RCC 7860 (cell line): ENCODE data around the gene TNS2.
"Not testable (repeated sequence)": the region's sequence is repeated elsewhere in the genome, so short reads cannot be mapped to it uniquely, and the experiment has no call there.

Experiments
- DNase-seq: peaks from one replicate; pipeline ENCODE4 v3.0.0-alpha.2; 2015; ENCODE audit warnings: low spot score
- FAIRE-seq: peaks from 2 replicates; lab custom pipeline; 2012; peaks lifted over from hg19 to GRCh38; lab: Jason Lieb, UNC

Gene TNS2

DNA sequence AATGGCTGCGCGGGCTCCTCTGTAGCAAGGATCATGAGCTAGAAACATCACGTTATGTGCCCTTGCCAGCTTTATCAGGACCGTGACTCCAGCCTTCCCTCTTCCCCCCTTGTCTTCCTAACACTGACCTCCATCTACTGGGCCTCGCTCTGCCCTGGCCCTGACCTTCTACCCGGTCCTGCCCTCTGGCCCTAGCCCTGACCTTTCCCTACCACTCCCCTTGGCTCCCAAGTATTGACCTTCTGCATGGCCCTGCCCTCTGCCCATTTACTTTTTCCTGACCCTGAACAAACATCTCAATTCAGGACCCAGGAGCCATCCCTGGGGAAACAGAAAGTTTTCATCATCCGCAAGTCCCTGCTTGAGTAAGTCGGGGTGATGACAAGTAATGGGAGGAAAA lies 55.4 kb downstream of the TNS2 start:
- FAIRE-seq (no peak), DNase-seq (no peak)

GRCh38 chr12:53105712-53106439 lies 56.0 kb downstream of the TNS2 start:
- FAIRE-seq (no peak), DNase-seq (no peak)

DNA sequence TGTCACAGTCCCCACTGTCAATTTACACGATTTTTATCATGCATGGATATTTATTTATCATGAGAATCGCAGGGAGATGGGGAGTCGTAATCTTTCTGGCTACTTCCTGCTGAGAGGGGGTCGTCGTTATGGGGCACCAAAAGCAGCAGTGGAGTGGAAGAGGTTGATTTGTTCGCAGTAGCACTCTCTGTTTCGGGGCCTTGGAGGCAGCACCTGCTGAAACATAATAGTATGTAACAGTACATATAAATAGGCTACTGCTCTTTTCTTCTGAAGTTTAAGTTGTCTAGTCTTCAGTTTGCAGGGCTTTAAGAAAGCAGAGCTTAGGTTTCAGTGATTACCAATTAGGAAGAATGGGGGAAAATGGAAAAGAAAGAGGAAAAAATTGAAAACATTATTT lies 57.3 kb downstream of the TNS2 start:
- DNase-seq: no peak
- FAIRE-seq: no peak

DNA sequence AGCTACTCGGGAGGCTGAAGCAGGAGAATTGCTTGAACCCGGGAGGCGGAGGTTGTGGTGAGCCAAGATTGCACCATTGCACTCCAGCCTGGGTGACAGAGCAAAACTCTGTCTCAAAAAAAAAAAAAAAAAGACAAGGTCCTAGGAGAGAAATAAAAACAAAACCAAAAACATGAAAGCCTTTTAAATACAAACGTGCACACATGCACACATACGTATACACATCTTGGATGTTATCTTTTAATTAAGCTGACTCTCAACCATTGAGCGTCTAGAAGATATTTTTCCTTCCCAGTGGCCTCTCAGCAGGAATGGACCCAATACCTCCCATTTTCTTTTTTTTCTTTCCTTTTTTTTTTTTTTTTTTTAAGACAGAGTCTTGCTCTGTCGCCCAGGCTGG lies 62.6 kb downstream of the TNS2 start:
- FAIRE-seq, DNase-seq: not testable (repeated sequence)

DNA sequence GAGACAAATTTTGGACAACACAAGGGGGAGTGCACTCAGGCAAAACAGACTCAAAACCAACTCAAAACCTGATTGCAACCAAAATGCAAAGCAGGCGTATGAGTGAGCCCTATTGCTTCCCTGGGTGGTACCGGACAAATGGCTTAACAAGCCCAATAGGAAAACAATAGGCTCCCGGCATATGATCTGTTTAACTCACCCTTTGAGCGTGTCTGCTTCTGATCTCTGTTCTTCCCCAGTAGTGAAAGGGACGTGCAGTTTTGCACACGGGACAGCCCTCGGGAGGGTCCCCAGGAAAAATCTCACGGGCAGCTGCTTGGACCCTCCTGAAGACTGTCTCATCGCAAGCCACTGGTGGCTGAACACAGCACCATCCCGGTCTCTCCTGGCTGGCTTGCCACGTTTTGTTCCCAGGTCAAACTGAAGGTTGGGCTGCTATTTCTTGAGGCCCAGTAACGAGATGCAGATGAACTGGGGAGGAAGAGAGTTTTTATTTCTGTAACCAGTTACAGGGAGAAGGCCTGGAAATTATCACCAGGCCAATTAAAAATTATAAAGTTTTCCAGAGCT lies 63.4 kb downstream of the TNS2 start:
- FAIRE-seq: no peak
- DNase-seq: no peak

- DNase-seq: no peak
- no peak for FAIRE-seq
Measured at GRCh38 chr12:53113951-53114350, 64.1 kb downstream of the TNS2 start.
